WTC11 (cell line): ENCODE results near the gene HMCES. TPM values are rescaled to one million over a fixed set of nuclear protein-coding genes. Genes with fewer than 3 reads are reported as not detected.

Source experiments
- ATAC-seq: fragments of 200-7000 bp; cut with Tn5 transposase; 2 replicates; pipeline ENCODE4 v1.10.0; 2021; ENCODE audit warnings: mild to moderate bottlenecking, moderate library complexity
- CTCF ChIA-PET: fragments of 300-600 bp; sonication (Branson Sonifier 250); formaldehyde crosslinking; loops from one replicate; lab custom pipeline; 2021; ENCODE audit warnings: antibody characterized with exemption; lab: Charles Lee
- POLR2A ChIA-PET: fragments of 350-600 bp; sonication (Branson Sonifier 250); formaldehyde crosslinking; loops from one replicate; lab custom pipeline; 2021; ENCODE audit warnings: antibody characterized with exemption; lab: Charles Lee
- DNase-seq: peaks from one replicate; pipeline ENCODE4 v3.0.0; 2021; ENCODE audit warnings: low spot score
- H3K27ac Mint-ChIP-seq: 2 replicates; pipeline ENCODE4 v1.8.0; 2021; ENCODE audit warnings: mixed read lengths
- H3K27me3 Mint-ChIP-seq: 2 replicates; pipeline ENCODE4 v1.8.0; 2021; ENCODE audit warnings: low read depth, mild to moderate bottlenecking, moderate library complexity, mixed read lengths
- H3K36me3 Mint-ChIP-seq: 2 replicates; pipeline ENCODE4 v1.8.0; 2021; ENCODE audit warnings: mixed read lengths
- H3K4me1 Mint-ChIP-seq: 2 replicates; pipeline ENCODE4 v1.8.0; 2022; ENCODE audit warnings: mixed read lengths
- H3K4me3 Mint-ChIP-seq: 2 replicates; pipeline ENCODE4 v1.8.0; 2021; ENCODE audit warnings: mild to moderate bottlenecking, moderate library complexity, mixed read lengths
- H3K9me3 Mint-ChIP-seq: 2 replicates; pipeline ENCODE4 v1.8.0; 2021; ENCODE audit warnings: mixed read lengths
- AFF4 ChIP-seq: sonication (generic); formaldehyde crosslinking; IDR thresholded peaks from 2 replicates; pipeline ENCODE4 v1.8.1; 2023; ENCODE audit warnings: mild to moderate bottlenecking, missing genetic modification reagents, borderline replicate concordance
- EMX1 ChIP-seq: fragments of 250-450 bp; sonication (Bioruptor Pico); IDR thresholded peaks from 2 replicates; pipeline ENCODE4 v1.8.0; 2021; ENCODE audit warnings: mild to moderate bottlenecking
- FOXJ3 ChIP-seq: sonication (generic); formaldehyde crosslinking; IDR thresholded peaks from 2 replicates; pipeline ENCODE4 v1.9.0; 2021; ENCODE audit warnings: missing genetic modification reagents, mild to moderate bottlenecking, borderline replicate concordance
- GTF2I ChIP-seq: fragments of 250-450 bp; sonication (Bioruptor Pico); conservative IDR thresholded peaks from 2 replicates; pipeline ENCODE4 v1.4.0; 2021; ENCODE audit warnings: mild to moderate bottlenecking
- HMGXB4 ChIP-seq: sonication (generic); formaldehyde crosslinking; IDR thresholded peaks from 2 replicates; pipeline ENCODE4 v1.8.1; 2023; ENCODE audit warnings: mild to moderate bottlenecking, moderate library complexity, missing genetic modification reagents
- IRF2 ChIP-seq: sonication (generic); formaldehyde crosslinking; IDR thresholded peaks from 2 replicates; pipeline ENCODE4 v1.8.0; 2022; ENCODE audit warnings: low read depth, missing genetic modification reagents, borderline replicate concordance
- OVOL2 ChIP-seq: fragments of 250-450 bp; sonication (Bioruptor Pico); IDR thresholded peaks from 2 replicates; pipeline ENCODE4 v1.9.0; 2021; ENCODE audit warnings: mild to moderate bottlenecking, borderline replicate concordance
- RELA ChIP-seq: sonication (generic); formaldehyde crosslinking; IDR thresholded peaks from 2 replicates; pipeline ENCODE4 v1.8.1; 2022; ENCODE audit warnings: missing genetic modification reagents, mild to moderate bottlenecking, borderline replicate concordance
- RORB ChIP-seq: fragments of 250-450 bp; sonication (Bioruptor Pico); IDR thresholded peaks from 2 replicates; pipeline ENCODE4 v1.9.0; 2021; ENCODE audit warnings: mild to moderate bottlenecking
- SMAD3 ChIP-seq: sonication (generic); formaldehyde crosslinking; IDR thresholded peaks from 2 replicates; pipeline ENCODE4 v1.8.0; 2022; ENCODE audit warnings: missing genetic modification reagents, mild to moderate bottlenecking, borderline replicate concordance
- SMAD4 ChIP-seq: sonication (generic); formaldehyde crosslinking; IDR thresholded peaks from 2 replicates; pipeline ENCODE4 v1.8.0; 2022; ENCODE audit warnings: mild to moderate bottlenecking, missing genetic modification reagents
- TCF7 ChIP-seq: sonication (generic); formaldehyde crosslinking; IDR thresholded peaks from 2 replicates; pipeline ENCODE4 v1.8.0; 2022; ENCODE audit warnings: mild to moderate bottlenecking, low read depth, missing genetic modification reagents, moderate library complexity
- ZBTB21 ChIP-seq: sonication (generic); formaldehyde crosslinking; IDR thresholded peaks from 2 replicates; pipeline ENCODE4 v1.8.1; 2023; ENCODE audit warnings: mild to moderate bottlenecking, missing genetic modification reagents, borderline replicate concordance
- ZNF219 ChIP-seq: sonication (generic); formaldehyde crosslinking; IDR thresholded peaks from 2 replicates; pipeline ENCODE4 v1.8.0; 2023; ENCODE audit warnings: missing genetic modification reagents, mild to moderate bottlenecking, borderline replicate concordance
- ZNF263 ChIP-seq: sonication (generic); formaldehyde crosslinking; IDR thresholded peaks from 2 replicates; pipeline ENCODE4 v1.8.1; 2022; ENCODE audit warnings: low read depth, mild to moderate bottlenecking, moderate library complexity, missing genetic modification reagents
- ZNF416 ChIP-seq: fragments of 250-450 bp; sonication (Bioruptor Pico); IDR thresholded peaks from 2 replicates; pipeline ENCODE4 v1.9.0; 2021; ENCODE audit warnings: mild to moderate bottlenecking, inconsistent platforms
- ZNF512 ChIP-seq: sonication (generic); formaldehyde crosslinking; IDR thresholded peaks from 2 replicates; pipeline ENCODE4 v1.8.1; 2022; ENCODE audit warnings: missing genetic modification reagents, borderline replicate concordance
- total RNA-seq: library from RNA; stranded (reverse); gene quantifications from 3 replicates; pipeline ENCODE4 v1.2.3, GENCODE V29; 2021
- TF ChIP-seq, protein P1 (sequence below): fragments of 250-450 bp; sonication (Bioruptor Pico); IDR thresholded peaks from 2 replicates; pipeline ENCODE4 v1.9.0; 2021; ENCODE audit warnings: mild to moderate bottlenecking, borderline replicate concordance
- TF ChIP-seq, protein P2 (sequence below): sonication (generic); formaldehyde crosslinking; IDR thresholded peaks from 2 replicates; pipeline ENCODE4 v1.8.0; 2022; ENCODE audit warnings: mild to moderate bottlenecking, missing genetic modification reagents

The HMCES gene
- total RNA-seq, 1 experiment from 2014 or later: 47.7 TPM

GRCh38 chr3:129310111-129311011 is 31.7 kb downstream of the HMCES start:
- DNase-seq (no peak), ATAC-seq (no peak)
- no peaks in the 10 kb centered on the region; the same call in 1 of the 2 replicates for H3K27me3 Mint-ChIP-seq
- ChIA-PET CTCF (no interaction called here), POLR2A (no interaction called here)
- H3K4me3 Mint-ChIP-seq: no peak overlapping the region
- no peaks in the 10 kb centered on the region for H3K36me3 Mint-ChIP-seq
- peak overlapping the region; percentile 47 for H3K27ac Mint-ChIP-seq
- H3K4me1 Mint-ChIP-seq: peaks cover 23% of the 10 kb centered on the region
- H3K9me3 Mint-ChIP-seq: no peaks in the 10 kb centered on the region
- TF ChIP-seq SMAD4 (no peak), TCF7 (CRISPR knock-in tag) (no peak), ZNF416 (no peak), SMAD3 (no peak), EMX1 (CRISPR knock-in tag) (no peak), IRF2 (CRISPR knock-in tag) (no peak), AFF4 (no peak), ZBTB21 (CRISPR knock-in tag) (no peak), RELA (no peak), ZNF219 (no peak), RORB (CRISPR knock-in tag) (no peak)

DNA sequence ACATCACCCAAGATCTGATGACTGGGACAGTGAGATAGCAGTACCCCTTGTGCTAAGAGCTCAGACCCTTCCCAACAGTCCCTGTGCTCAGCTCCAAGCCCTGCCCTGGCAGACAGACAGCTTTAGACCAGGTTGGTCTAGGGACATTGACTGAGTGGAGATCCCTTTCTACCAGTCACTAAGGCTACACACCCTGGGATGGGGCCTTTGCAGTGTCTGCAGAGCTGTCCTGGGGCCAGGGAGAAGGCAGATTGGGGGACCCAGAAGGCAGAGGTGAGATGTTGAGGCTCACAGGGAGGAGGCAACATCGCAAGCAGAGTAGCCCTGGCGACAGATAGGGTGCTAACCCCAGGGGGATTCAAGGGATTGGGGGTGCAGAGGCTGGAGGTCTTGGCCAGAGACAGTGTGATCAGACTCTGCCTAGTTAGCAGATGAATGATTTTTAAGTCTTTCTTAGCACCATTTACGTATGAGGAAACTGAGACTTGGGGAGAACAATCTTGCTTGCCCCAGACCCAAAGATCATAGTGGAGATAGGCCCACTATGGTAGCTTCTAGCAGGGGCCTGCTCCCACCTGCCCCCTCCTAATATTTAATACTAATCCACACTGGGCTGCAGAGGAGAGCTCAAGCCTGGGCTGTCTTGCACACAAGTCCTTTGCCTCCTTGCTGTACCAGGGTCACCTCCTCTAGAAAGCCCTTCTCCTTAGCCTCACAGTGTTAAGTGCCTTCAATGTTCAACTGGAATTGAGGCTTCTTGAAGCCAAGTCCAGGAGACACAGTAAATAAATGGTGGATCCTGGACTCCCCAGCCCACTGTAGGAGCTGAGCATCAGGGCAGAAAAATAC is 32.6 kb downstream of the HMCES start:
- no peak for ATAC-seq
- no peak overlapping the region; the same call in 1 of the 2 replicates for H3K27ac Mint-ChIP-seq

More for the DNA sequence above, 32.6 kb downstream of the HMCES start:
- Mint-ChIP-seq H3K27me3 (no peaks in the 10 kb centered on the region; the same call in 1 of the 2 replicates), H3K4me3 (no peak overlapping the region), H3K4me1 (peaks cover 17% of the 10 kb centered on the region), H3K9me3 (no peaks in the 10 kb centered on the region), H3K36me3 (no peaks in the 10 kb centered on the region)
- ChIA-PET POLR2A (no interaction called here), CTCF (interaction anchor here (0.7 to 1.1 kb wide), 2 partner anchors 65 to 342 kb away, joined by 3 to 5 read pairs; no protein-coding TSS in a partner anchor)
- TF ChIP-seq ZNF512 (CRISPR knock-in tag) (no peak), HMGXB4 (no peak), GTF2I (CRISPR knock-in tag) (no peak), ZNF263 (no peak), SMAD3 (no peak), FOXJ3 (no peak), OVOL2 (CRISPR knock-in tag) (no peak)
- TF ChIP-seq, protein P1, sequence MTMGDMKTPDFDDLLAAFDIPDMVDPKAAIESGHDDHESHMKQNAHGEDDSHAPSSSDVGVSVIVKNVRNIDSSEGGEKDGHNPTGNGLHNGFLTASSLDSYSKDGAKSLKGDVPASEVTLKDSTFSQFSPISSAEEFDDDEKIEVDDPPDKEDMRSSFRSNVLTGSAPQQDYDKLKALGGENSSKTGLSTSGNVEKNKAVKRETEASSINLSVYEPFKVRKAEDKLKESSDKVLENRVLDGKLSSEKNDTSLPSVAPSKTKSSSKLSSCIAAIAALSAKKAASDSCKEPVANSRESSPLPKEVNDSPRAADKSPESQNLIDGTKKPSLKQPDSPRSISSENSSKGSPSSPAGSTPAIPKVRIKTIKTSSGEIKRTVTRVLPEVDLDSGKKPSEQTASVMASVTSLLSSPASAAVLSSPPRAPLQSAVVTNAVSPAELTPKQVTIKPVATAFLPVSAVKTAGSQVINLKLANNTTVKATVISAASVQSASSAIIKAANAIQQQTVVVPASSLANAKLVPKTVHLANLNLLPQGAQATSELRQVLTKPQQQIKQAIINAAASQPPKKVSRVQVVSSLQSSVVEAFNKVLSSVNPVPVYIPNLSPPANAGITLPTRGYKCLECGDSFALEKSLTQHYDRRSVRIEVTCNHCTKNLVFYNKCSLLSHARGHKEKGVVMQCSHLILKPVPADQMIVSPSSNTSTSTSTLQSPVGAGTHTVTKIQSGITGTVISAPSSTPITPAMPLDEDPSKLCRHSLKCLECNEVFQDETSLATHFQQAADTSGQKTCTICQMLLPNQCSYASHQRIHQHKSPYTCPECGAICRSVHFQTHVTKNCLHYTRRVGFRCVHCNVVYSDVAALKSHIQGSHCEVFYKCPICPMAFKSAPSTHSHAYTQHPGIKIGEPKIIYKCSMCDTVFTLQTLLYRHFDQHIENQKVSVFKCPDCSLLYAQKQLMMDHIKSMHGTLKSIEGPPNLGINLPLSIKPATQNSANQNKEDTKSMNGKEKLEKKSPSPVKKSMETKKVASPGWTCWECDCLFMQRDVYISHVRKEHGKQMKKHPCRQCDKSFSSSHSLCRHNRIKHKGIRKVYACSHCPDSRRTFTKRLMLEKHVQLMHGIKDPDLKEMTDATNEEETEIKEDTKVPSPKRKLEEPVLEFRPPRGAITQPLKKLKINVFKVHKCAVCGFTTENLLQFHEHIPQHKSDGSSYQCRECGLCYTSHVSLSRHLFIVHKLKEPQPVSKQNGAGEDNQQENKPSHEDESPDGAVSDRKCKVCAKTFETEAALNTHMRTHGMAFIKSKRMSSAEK (CRISPR knock-in tag): no peak
- TF ChIP-seq, protein P2, sequence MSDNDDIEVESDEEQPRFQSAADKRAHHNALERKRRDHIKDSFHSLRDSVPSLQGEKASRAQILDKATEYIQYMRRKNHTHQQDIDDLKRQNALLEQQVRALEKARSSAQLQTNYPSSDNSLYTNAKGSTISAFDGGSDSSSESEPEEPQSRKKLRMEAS (CRISPR knock-in tag): no peak
- no peak for DNase-seq
